Liver (tissue), 9 donors: ENCODE measurements around the gene CAPN10. TPM values are rescaled to one million over a fixed set of nuclear protein-coding genes. Genes with fewer than 3 reads are reported as not detected.

Source experiments
- DNase-seq: peaks from one replicate; pipeline ENCODE4 v3.0.0-alpha.2; 2017; ENCODE audit warnings: low spot score
- H3K27ac ChIP-seq, 2 donors: one replicate each; pipeline ENCODE4 v1.7.0; 2013; ENCODE audit warnings: inconsistent platforms in 2 of 2, low read length in 2 of 2, control low read depth in 1 of 2, low read depth in 1 of 2, mild to moderate bottlenecking in 1 of 2
- H3K27me3 ChIP-seq, 4 donors: one replicate each; pipeline versions ENCODE4 v1.6.1 to v1.7.0; 2013; ENCODE audit warnings: low read length in 3 of 4, inconsistent platforms in 1 of 4, mild to moderate bottlenecking in 1 of 4, moderate library complexity in 1 of 4; ENCODE audit not compliant: control insufficient read depth in 4 of 4, insufficient read depth in 4 of 4
- H3K36me3 ChIP-seq, 4 donors: one replicate each; pipeline versions ENCODE4 v1.6.1 to v1.7.0; 2013; ENCODE audit warnings: low read length in 3 of 4, mild to moderate bottlenecking in 3 of 4, low read depth in 1 of 4, moderate library complexity in 1 of 4; ENCODE audit not compliant: control insufficient read depth in 4 of 4, insufficient read depth in 3 of 4
- H3K4me1 ChIP-seq, 4 donors: one replicate each; pipeline versions ENCODE4 v1.6.1 to v1.7.0; 2013; ENCODE audit warnings: low read length in 3 of 4, mild to moderate bottlenecking in 3 of 4, moderate library complexity in 1 of 4; ENCODE audit not compliant: control insufficient read depth in 4 of 4, insufficient read depth in 4 of 4
- H3K4me3 ChIP-seq, 3 donors: one replicate each; pipeline versions ENCODE4 v1.6.1 to v1.7.0; 2013; ENCODE audit warnings: low read length in 3 of 3, control low read depth in 1 of 3, low read depth in 1 of 3, mild to moderate bottlenecking in 1 of 3
- H3K9ac ChIP-seq, 2 donors: one replicate each; pipeline ENCODE4 v1.7.0; 2013; ENCODE audit warnings: low read length in 2 of 2, mild to moderate bottlenecking in 2 of 2, moderate library complexity in 2 of 2, control low read depth in 1 of 2, low read depth in 1 of 2
- H3K9me3 ChIP-seq, 4 donors: one replicate each; pipeline versions ENCODE4 v1.6.1 to v1.7.0; 2013; ENCODE audit warnings: low read length in 3 of 4; ENCODE audit not compliant: control insufficient read depth in 4 of 4
- ATF3 ChIP-seq: IDR thresholded peaks from 2 replicates; pipeline ENCODE4 v1.6.1; 2016; ENCODE audit warnings: antibody characterized with exemption
- CTCF ChIP-seq: fragments of 150-350 bp; IDR thresholded peaks from 2 replicates; pipeline ENCODE4 v1.5.1; 2017; ENCODE audit warnings: improper control_type of control experiment, low read depth, low read length; ENCODE audit not compliant: missing input control
- EGR1 ChIP-seq, 2 donors: IDR thresholded peaks; 2 replicates each; pipeline ENCODE4 v1.6.1; 2016 to 2018; ENCODE audit warnings: antibody characterized with exemption in 2 of 2, low read depth in 2 of 2
- FOXA1 ChIP-seq: IDR thresholded peaks from 2 replicates; pipeline ENCODE4 v1.6.1; 2016; ENCODE audit warnings: antibody characterized with exemption
- FOXA2 ChIP-seq: IDR thresholded peaks from 2 replicates; pipeline ENCODE4 v1.6.1; 2016; ENCODE audit warnings: antibody characterized with exemption
- GABPA ChIP-seq, 2 donors: IDR thresholded peaks in 1 of 2; conservative IDR thresholded peaks in 1 of 2; 2 replicates each; pipeline ENCODE4 v1.6.1; 2016; ENCODE audit warnings: antibody characterized with exemption in 2 of 2, mild to moderate bottlenecking in 1 of 2, moderate library complexity in 1 of 2
- HNF4A ChIP-seq, 2 donors: conservative IDR thresholded peaks; 2 replicates each; pipeline ENCODE4 v1.6.1; 2016; ENCODE audit warnings: antibody characterized with exemption in 2 of 2, mild to moderate bottlenecking in 2 of 2
- HNF4G ChIP-seq: IDR thresholded peaks from 2 replicates; pipeline ENCODE4 v1.6.1; 2016; ENCODE audit warnings: antibody characterized with exemption
- JUND ChIP-seq, 2 donors: IDR thresholded peaks; 2 replicates each; pipeline ENCODE4 v1.6.1; 2016; ENCODE audit warnings: antibody characterized with exemption in 2 of 2
- MAX ChIP-seq: IDR thresholded peaks from 2 replicates; pipeline ENCODE4 v1.6.1; 2016; ENCODE audit warnings: antibody characterized with exemption
- NR2F2 ChIP-seq: IDR thresholded peaks from 2 replicates; pipeline ENCODE4 v1.6.1; 2016; ENCODE audit warnings: antibody characterized with exemption
- RAD21 ChIP-seq, 2 donors: IDR thresholded peaks; 2 replicates each; pipeline ENCODE4 v1.6.1; 2016; ENCODE audit warnings: antibody characterized with exemption in 2 of 2, mild to moderate bottlenecking in 2 of 2
- REST ChIP-seq: IDR thresholded peaks from 2 replicates; pipeline ENCODE4 v1.6.1; 2016; ENCODE audit warnings: antibody characterized with exemption, mild to moderate bottlenecking
- RXRA ChIP-seq, 2 donors: IDR thresholded peaks; 2 replicates each; pipeline ENCODE4 v1.6.1; 2017 to 2018; ENCODE audit warnings: antibody characterized with exemption in 2 of 2, mild to moderate bottlenecking in 1 of 2
- SP1 ChIP-seq: IDR thresholded peaks from 2 replicates; pipeline ENCODE4 v1.6.1; 2018; ENCODE audit warnings: antibody characterized with exemption, mild to moderate bottlenecking
- TAF1 ChIP-seq: conservative IDR thresholded peaks from 2 replicates; pipeline ENCODE4 v1.6.1; 2016; ENCODE audit warnings: antibody characterized with exemption, mild to moderate bottlenecking
- YY1 ChIP-seq: IDR thresholded peaks from 2 replicates; pipeline ENCODE4 v1.6.1; 2016; ENCODE audit warnings: antibody characterized with exemption, mild to moderate bottlenecking
- ZBTB33 ChIP-seq: IDR thresholded peaks from 2 replicates; pipeline ENCODE4 v1.6.1; 2016; ENCODE audit warnings: antibody characterized with exemption
- WGBS: extraction: QIAGEN DNeasy Blood & Tissue Kit; methylation state at CpG from one replicate; pipeline ENCODE4 v1.1.7; 2013; 5-methylcytosine and 5-hydroxymethylcytosine counted together
- polyA plus RNA-seq, 2 donors: library from polyadenylated mRNA; stranded (reverse) in 1 of 2; unstranded in 1 of 2; fragments of 200-250 nt in 1 of 2; fragments of >200 nt in 1 of 2; fragmentation: Nextera tagmentation in 1 of 2; extraction: Ambion mirVana in 1 of 2; gene quantifications; one replicate each; pipeline versions ENCODE4 v1.2.1 to v1.2.3, GENCODE V29; 2013 to 2015
- total RNA-seq, 2 donors: library from RNA; depleted of rRNA; stranded (reverse); fragments of >200 nt; gene quantifications; one replicate each; pipeline ENCODE4 v1.2.3, GENCODE V29; 2014
- donor health status: healthy.
- donor health status: healthy.
- donor health status: healthy.
- donor health status: healthy.
- donor health status: healthy.

Gene CAPN10
- total and polyA plus RNA-seq, 4 donors = 4.8 to 11.3 (median 6.5) TPM

- H3K36me3 ChIP-seq = peaks cover 0 to 6% (median 4%) of the 10 kb centered on the region in 4 donors
These were observed 3.5 kb downstream of the CAPN10 start for GRCh38 chr2:240589850-240590525.

GRCh38 chr2:240590681-240591111 is 4.2 kb downstream of the CAPN10 start:
- peaks cover 15 to 45% (median 32%) of the 10 kb centered on the region in 4 donors for H3K4me1 ChIP-seq
- WGBS = 98% methylated on average over 21 of the region's 21 CpGs
- H3K4me3 ChIP-seq = no peak overlapping the region
- H3K36me3 ChIP-seq = peaks cover 0 to 6% (median 4%) of the 10 kb centered on the region in 4 donors
- no peaks in the 10 kb centered on the region for H3K27me3 ChIP-seq
- H3K9me3 ChIP-seq = no peaks in the 10 kb centered on the region
- no peak overlapping the region for H3K9ac ChIP-seq
- TF ChIP-seq SP1 (no peak), FOXA2 (no peak), YY1 (no peak), EGR1 (IDR thresholded peaks at IDR 0.05; ENCODE audit: low read depth in 2 of 2) (no peak), RAD21 (IDR thresholded peaks at IDR 0.05) (no peak), GABPA (IDR thresholded peaks at IDR 0.05 in 1 of 2, conservative IDR thresholded peaks at IDR 0.05 in 1 of 2) (no peak), MAX (no peak), FOXA1 (no peak), CTCF (no peak), JUND (IDR thresholded peaks at IDR 0.05) (no peak), ZBTB33 (no peak), TAF1 (no peak), NR2F2 (no peak), RXRA (IDR thresholded peaks at IDR 0.05) (no peak), HNF4A (conservative IDR thresholded peaks at IDR 0.05) (no peak), REST (no peak), HNF4G (no peak), ATF3 (no peak)
- DNase-seq = no peak
- H3K27ac ChIP-seq = no peak overlapping the region

More at GRCh38 chr2:240589850-240590525, 3.5 kb downstream of the CAPN10 start:
- peaks cover 15 to 46% (median 34%) of the 10 kb centered on the region in 4 donors for H3K4me1 ChIP-seq
- no peak overlapping the region for H3K9ac ChIP-seq
- H3K4me3 ChIP-seq = no peak overlapping the region
- H3K27ac ChIP-seq = no peak overlapping the region
- 69% methylated on average over 16 of the region's 16 CpGs for WGBS
- H3K27me3 ChIP-seq = no peaks in the 10 kb centered on the region
- no peak for DNase-seq
- no peaks in the 10 kb centered on the region for H3K9me3 ChIP-seq
- TF ChIP-seq RXRA (IDR thresholded peaks at IDR 0.05) (no peak), SP1 (no peak), RAD21 (IDR thresholded peaks at IDR 0.05) (no peak)
